ENCODE data around the gene PPP1R13B.

PPP1R13B gene

GRCh38 chr14:103758059-103758776, 89.2 kb downstream of the PPP1R13B start:
- Histone ChIP-seq H3K9ac (ENCODE audit: low read length) (no peak overlapping the region), H3K9me3 (ENCODE audit: control insufficient read depth, low read length) (no peaks in the 10 kb centered on the region), H3K36me3 (ENCODE audit: control insufficient read depth, insufficient read depth, low read length) (no peaks in the 10 kb centered on the region), H3K4me3 (ENCODE audit: low read length) (no peak overlapping the region), H3K4me1 (ENCODE audit: control insufficient read depth, insufficient read depth, low read length) (peaks cover 7% of the 10 kb centered on the region), H3K27me3 (ENCODE audit: control insufficient read depth, insufficient read depth, low read length) (no peaks in the 10 kb centered on the region)

- H3K9ac ChIP-seq (ENCODE audit: low read length) = no peak overlapping the region
- H3K9me3 ChIP-seq (ENCODE audit: control insufficient read depth, low read length) = no peaks in the 10 kb centered on the region
- no peaks in the 10 kb centered on the region for H3K36me3 ChIP-seq (ENCODE audit: control insufficient read depth, insufficient read depth, low read length)
- no peaks in the 10 kb centered on the region for H3K27me3 ChIP-seq (ENCODE audit: control insufficient read depth, insufficient read depth, low read length)
- H3K4me1 ChIP-seq (ENCODE audit: control insufficient read depth, insufficient read depth, low read length) = peaks cover 14% of the 10 kb centered on the region
- no peak overlapping the region for H3K4me3 ChIP-seq (ENCODE audit: low read length)
Measured at GRCh38 chr14:103755060-103755459, 92.3 kb downstream of the PPP1R13B start.

GRCh38 chr14:103753774-103754173, 93.6 kb downstream of the PPP1R13B start:
- no peaks in the 10 kb centered on the region for H3K36me3 ChIP-seq (ENCODE audit: control insufficient read depth, insufficient read depth, low read length)

GRCh38 chr14:103749860-103750259, 97.5 kb downstream of the PPP1R13B start:
- Histone ChIP-seq H3K27me3 (ENCODE audit: control insufficient read depth, insufficient read depth, low read length) (no peaks in the 10 kb centered on the region), H3K9me3 (ENCODE audit: control insufficient read depth, low read length) (no peaks in the 10 kb centered on the region), H3K36me3 (ENCODE audit: control insufficient read depth, insufficient read depth, low read length) (no peaks in the 10 kb centered on the region)

More at GRCh38 chr14:103753774-103754173, 93.6 kb downstream of the PPP1R13B start:
- Histone ChIP-seq H3K27me3 (ENCODE audit: control insufficient read depth, insufficient read depth, low read length) (no peaks in the 10 kb centered on the region), H3K4me1 (ENCODE audit: control insufficient read depth, insufficient read depth, low read length) (peaks cover 14% of the 10 kb centered on the region), H3K9me3 (ENCODE audit: control insufficient read depth, low read length) (no peaks in the 10 kb centered on the region), H3K9ac (ENCODE audit: low read length) (no peak overlapping the region), H3K4me3 (ENCODE audit: low read length) (no peak overlapping the region)

GRCh38 chr14:103749452-103749851, 97.9 kb downstream of the PPP1R13B start:
- Histone ChIP-seq H3K4me3 (ENCODE audit: low read length) (no peak overlapping the region), H3K9ac (ENCODE audit: low read length) (no peak overlapping the region), H3K27me3 (ENCODE audit: control insufficient read depth, insufficient read depth, low read length) (no peaks in the 10 kb centered on the region), H3K36me3 (ENCODE audit: control insufficient read depth, insufficient read depth, low read length) (no peaks in the 10 kb centered on the region), H3K4me1 (ENCODE audit: control insufficient read depth, insufficient read depth, low read length) (peaks cover 14% of the 10 kb centered on the region), H3K9me3 (ENCODE audit: control insufficient read depth, low read length) (no peaks in the 10 kb centered on the region)

More at GRCh38 chr14:103749860-103750259, 97.5 kb downstream of the PPP1R13B start:
- Histone ChIP-seq H3K4me3 (ENCODE audit: low read length) (no peak overlapping the region), H3K4me1 (ENCODE audit: control insufficient read depth, insufficient read depth, low read length) (peaks cover 14% of the 10 kb centered on the region), H3K9ac (ENCODE audit: low read length) (no peak overlapping the region)

GRCh38 chr14:103748534-103748857, 98.9 kb downstream of the PPP1R13B start:
- Histone ChIP-seq H3K36me3 (ENCODE audit: control insufficient read depth, insufficient read depth, low read length) (no peaks in the 10 kb centered on the region), H3K27me3 (ENCODE audit: control insufficient read depth, insufficient read depth, low read length) (no peaks in the 10 kb centered on the region), H3K4me3 (ENCODE audit: low read length) (no peak overlapping the region), H3K9ac (ENCODE audit: low read length) (no peak overlapping the region), H3K4me1 (ENCODE audit: control insufficient read depth, insufficient read depth, low read length) (peaks cover 9% of the 10 kb centered on the region), H3K9me3 (ENCODE audit: control insufficient read depth, low read length) (no peaks in the 10 kb centered on the region)

- no peak overlapping the region for H3K4me3 ChIP-seq (ENCODE audit: low read length)
- H3K9me3 ChIP-seq (ENCODE audit: control insufficient read depth, low read length) = no peaks in the 10 kb centered on the region
- H3K4me1 ChIP-seq (ENCODE audit: control insufficient read depth, insufficient read depth, low read length) = no peaks in the 10 kb centered on the region
Measured at GRCh38 chr14:103746701-103747100, 100.7 kb downstream of the PPP1R13B start.

GRCh38 chr14:103745424-103745823, 102.0 kb downstream of the PPP1R13B start:
- no peaks in the 10 kb centered on the region for H3K36me3 ChIP-seq (ENCODE audit: control insufficient read depth, insufficient read depth, low read length)
- no peaks in the 10 kb centered on the region for H3K9me3 ChIP-seq (ENCODE audit: control insufficient read depth, low read length)
- H3K4me1 ChIP-seq (ENCODE audit: control insufficient read depth, insufficient read depth, low read length) = no peaks in the 10 kb centered on the region
- H3K4me3 ChIP-seq (ENCODE audit: low read length) = no peak overlapping the region
- H3K9ac ChIP-seq (ENCODE audit: low read length) = no peak overlapping the region
- H3K27me3 ChIP-seq (ENCODE audit: control insufficient read depth, insufficient read depth, low read length) = no peaks in the 10 kb centered on the region

More at GRCh38 chr14:103746701-103747100, 100.7 kb downstream of the PPP1R13B start:
- H3K9ac ChIP-seq (ENCODE audit: low read length) = no peak overlapping the region
- H3K36me3 ChIP-seq (ENCODE audit: control insufficient read depth, insufficient read depth, low read length) = no peaks in the 10 kb centered on the region
- H3K27me3 ChIP-seq (ENCODE audit: control insufficient read depth, insufficient read depth, low read length) = no peaks in the 10 kb centered on the region

- Histone ChIP-seq H3K36me3 (ENCODE audit: control insufficient read depth, insufficient read depth, low read length) (peaks cover 4% of the 10 kb centered on the region), H3K9me3 (ENCODE audit: control insufficient read depth, low read length) (no peaks in the 10 kb centered on the region), H3K27me3 (ENCODE audit: control insufficient read depth, insufficient read depth, low read length) (no peaks in the 10 kb centered on the region), H3K4me1 (ENCODE audit: control insufficient read depth, insufficient read depth, low read length) (no peaks in the 10 kb centered on the region), H3K4me3 (ENCODE audit: low read length) (no peak overlapping the region), H3K9ac (ENCODE audit: low read length) (no peak overlapping the region)
Measured at GRCh38 chr14:103744621-103745395, 102.6 kb downstream of the PPP1R13B start.

GRCh38 chr14:103743691-103744090, 103.7 kb downstream of the PPP1R13B start:
- H3K9me3 ChIP-seq (ENCODE audit: control insufficient read depth, low read length) = no peaks in the 10 kb centered on the region
- no peaks in the 10 kb centered on the region for H3K4me1 ChIP-seq (ENCODE audit: control insufficient read depth, insufficient read depth, low read length)
- H3K9ac ChIP-seq (ENCODE audit: low read length) = no peak overlapping the region
- no peaks in the 10 kb centered on the region for H3K27me3 ChIP-seq (ENCODE audit: control insufficient read depth, insufficient read depth, low read length)
- no peak overlapping the region for H3K4me3 ChIP-seq (ENCODE audit: low read length)
- H3K36me3 ChIP-seq (ENCODE audit: control insufficient read depth, insufficient read depth, low read length) = peaks cover 8% of the 10 kb centered on the region

GRCh38 chr14:103742499-103743255, 104.7 kb downstream of the PPP1R13B start:
- Histone ChIP-seq H3K9ac (ENCODE audit: low read length) (no peak overlapping the region), H3K36me3 (ENCODE audit: control insufficient read depth, insufficient read depth, low read length) (peaks cover 8% of the 10 kb centered on the region), H3K4me3 (ENCODE audit: low read length) (no peak overlapping the region), H3K4me1 (ENCODE audit: control insufficient read depth, insufficient read depth, low read length) (no peaks in the 10 kb centered on the region), H3K27me3 (ENCODE audit: control insufficient read depth, insufficient read depth, low read length) (no peaks in the 10 kb centered on the region), H3K9me3 (ENCODE audit: control insufficient read depth, low read length) (no peaks in the 10 kb centered on the region)

- peaks cover 8% of the 10 kb centered on the region for H3K36me3 ChIP-seq (ENCODE audit: control insufficient read depth, insufficient read depth, low read length)
- H3K27me3 ChIP-seq (ENCODE audit: control insufficient read depth, insufficient read depth, low read length) = no peaks in the 10 kb centered on the region
- H3K9ac ChIP-seq (ENCODE audit: low read length) = no peak overlapping the region
- no peak overlapping the region for H3K4me3 ChIP-seq (ENCODE audit: low read length)
- no peaks in the 10 kb centered on the region for H3K4me1 ChIP-seq (ENCODE audit: control insufficient read depth, insufficient read depth, low read length)
- H3K9me3 ChIP-seq (ENCODE audit: control insufficient read depth, low read length) = no peaks in the 10 kb centered on the region
Measured at GRCh38 chr14:103741876-103742275, 105.5 kb downstream of the PPP1R13B start.

All from mucosa of stomach (tissue), 1 donor.